M059J (cell line): ENCODE results near the gene CHKA. TPM values are rescaled to one million over a fixed set of nuclear protein-coding genes. Genes with fewer than 3 reads are reported as not detected.
"Not testable (repeated sequence)": the region's sequence is repeated elsewhere in the genome, so short reads cannot be mapped to it uniquely, and the experiment has no call there.

ENCODE experiments used
- DNase-seq: peaks from one replicate; pipeline ENCODE4 v3.0.0-alpha.2; 2012; ENCODE audit warnings: low read depth
- total RNA-seq: library from RNA; depleted of rRNA; stranded (reverse); fragments of >200 nt; shearing (Covaris generic); gene quantifications from 2 replicates; pipeline ENCODE4 v1.2.3, GENCODE V29; 2014

Gene CHKA
- total RNA-seq, 1 experiment from 2014 or later, result 13.7 TPM

DNA sequence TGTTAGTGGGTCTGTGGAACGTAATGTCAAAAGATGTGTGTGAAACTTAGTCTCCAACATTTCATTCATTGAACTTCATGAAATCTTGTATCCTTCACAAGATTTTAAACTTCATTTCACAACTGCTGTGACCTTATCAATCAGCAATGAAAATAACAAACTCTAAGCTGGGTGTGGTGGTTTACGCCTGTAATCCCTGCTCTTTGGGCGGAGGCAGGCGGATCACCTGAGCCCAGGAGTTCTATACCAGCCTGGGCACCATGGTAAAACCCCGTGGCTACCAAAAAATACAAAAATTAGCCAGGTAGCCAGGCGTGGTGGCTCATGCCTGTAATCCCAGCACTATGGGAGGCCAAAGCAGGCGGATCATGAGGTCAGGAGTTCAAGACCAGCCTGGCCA, 5.1 kb downstream of the CHKA start:
- DNase-seq, result no peak

GRCh38 chr11:68115285-68115684, 5.9 kb downstream of the CHKA start:
- no peak for DNase-seq

DNA sequence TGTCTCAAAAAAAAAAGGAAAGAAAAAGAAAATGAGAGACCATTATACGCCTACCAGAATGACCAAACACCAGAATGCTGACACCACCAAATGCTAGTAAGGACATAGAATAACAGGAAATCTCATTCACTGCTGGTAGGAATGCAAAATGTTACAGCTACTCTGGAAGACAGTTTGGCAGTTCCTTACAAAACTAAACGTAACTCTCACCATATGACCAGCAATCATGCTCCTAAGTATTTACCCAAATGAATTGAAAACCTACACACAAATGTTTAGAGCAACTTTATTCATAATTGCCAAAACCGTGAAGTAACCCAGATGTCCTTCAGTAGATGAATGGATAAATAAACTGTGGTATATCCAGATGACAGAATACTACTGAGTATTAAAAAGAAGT, 7.2 kb downstream of the CHKA start:
- no peak for DNase-seq

GRCh38 chr11:68107689-68108088, 13.5 kb downstream of the CHKA start:
- DNase-seq, result no peak

DNA sequence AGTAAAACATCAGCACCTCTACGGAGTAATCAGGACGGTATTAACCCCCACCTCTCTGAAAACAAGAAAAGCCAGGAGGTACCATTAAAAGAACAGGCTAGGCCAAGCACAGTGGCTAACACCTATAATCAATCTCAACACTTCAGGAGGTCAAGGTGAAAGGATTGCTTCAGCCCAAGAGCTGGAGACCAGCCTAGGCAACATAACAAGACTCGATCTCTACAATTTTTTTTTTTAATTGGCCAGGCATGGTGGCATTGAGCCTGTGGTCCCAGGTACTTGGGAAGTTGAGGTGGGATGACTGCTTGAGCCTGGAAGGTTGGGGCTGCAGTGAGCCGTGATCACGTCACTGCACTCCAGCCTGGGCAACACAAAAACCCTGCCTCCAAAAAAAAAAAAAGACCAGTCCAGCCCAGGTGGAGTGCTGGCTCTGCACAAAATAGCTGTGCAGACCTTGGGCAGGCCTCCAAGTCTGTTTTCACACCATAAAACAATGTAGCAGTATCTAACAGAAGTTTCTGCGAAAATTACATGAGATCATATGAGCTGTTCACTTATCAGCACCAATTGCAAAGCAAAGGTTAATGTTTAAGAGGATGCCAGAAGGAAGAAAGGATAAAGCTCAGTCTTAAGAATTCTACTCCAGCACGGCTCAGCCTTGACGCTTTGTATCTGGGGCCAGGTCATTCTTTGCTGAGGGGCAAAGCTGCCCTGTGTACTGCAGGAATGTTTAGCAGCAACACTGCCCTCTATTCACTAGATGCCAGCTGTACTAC, 14.8 kb downstream of the CHKA start:
- DNase-seq, result no peak

DNA sequence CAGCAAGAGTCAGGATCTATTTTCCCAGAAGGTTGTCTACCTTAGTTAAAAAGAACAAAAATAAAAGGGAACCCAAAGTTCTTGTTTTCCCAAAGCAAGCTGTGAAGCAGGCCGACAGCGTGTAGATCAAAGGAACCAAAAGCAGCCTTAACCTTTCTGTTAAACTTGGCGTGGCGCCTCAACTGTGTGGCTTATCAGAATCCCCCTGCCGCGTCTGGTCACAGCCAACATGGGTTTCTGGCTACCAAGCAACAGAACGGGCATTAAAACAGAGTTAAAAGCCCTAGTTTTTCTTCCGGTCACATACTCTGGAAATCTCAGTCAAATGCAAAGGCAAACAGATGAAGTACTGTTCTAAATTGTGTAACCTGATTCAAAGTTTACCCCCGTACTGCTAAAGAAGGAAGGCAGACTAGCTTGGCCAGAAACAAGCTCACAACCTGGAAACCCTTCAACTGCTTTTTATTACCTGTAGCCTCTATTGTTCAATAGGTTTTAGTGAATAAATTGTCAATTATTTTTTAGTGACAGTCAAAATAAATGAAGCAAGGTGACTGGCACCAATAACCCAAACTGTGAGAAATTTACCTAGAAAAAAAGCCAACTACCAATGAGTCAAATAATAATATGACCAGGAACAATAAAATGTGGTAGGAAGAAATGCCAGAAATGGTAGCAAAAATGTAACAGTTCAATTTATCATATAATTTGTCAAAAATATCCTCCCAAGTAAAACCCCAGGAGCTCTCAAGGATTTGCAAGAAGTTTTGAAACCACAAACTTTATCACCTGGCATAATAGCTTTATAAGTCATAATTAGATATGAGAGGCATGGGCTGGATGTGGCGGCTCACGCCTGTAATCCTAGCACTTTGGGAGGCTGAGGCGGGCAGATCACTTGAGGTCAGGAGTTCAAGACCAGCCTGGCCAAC, 21.4 kb downstream of the CHKA start:
- peak; percentile 54 for DNase-seq

GRCh38 chr11:68099057-68099456, 22.1 kb downstream of the CHKA start:
- DNase-seq, result no peak

GRCh38 chr11:68096962-68097361, 24.2 kb downstream of the CHKA start:
- DNase-seq, result no peak

- DNase-seq, result no peak
These were observed 27.6 kb downstream of the CHKA start for GRCh38 chr11:68093565-68093964.

GRCh38 chr11:68092946-68093345, 28.2 kb downstream of the CHKA start:
- DNase-seq, result not testable (repeated sequence)

- no peak for DNase-seq
These were observed 28.8 kb downstream of the CHKA start for GRCh38 chr11:68092411-68092810.

GRCh38 chr11:68090706-68091105, 30.5 kb downstream of the CHKA start:
- no peak for DNase-seq

- no peak for DNase-seq
These were observed 30.9 kb downstream of the CHKA start for GRCh38 chr11:68090287-68090686.

DNA sequence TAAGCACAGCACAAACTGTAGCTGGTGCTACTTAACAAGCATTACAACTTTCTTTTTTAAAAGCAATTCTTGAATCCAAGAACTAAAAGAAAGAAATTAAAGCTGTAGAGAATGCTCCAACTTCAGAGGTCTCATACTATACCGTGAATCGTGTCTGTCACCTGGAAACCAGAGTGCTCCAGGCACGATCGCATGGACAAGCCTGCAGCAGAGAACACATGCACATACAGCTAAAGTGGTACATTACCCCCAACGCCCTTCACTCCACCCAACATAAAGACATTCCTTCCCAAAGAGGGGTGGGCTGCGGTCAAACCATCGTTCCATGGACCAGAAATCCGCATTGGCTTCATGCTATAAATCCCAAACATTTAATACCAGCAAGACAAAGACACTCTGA, 31.5 kb downstream of the CHKA start:
- DNase-seq, result no peak

DNA sequence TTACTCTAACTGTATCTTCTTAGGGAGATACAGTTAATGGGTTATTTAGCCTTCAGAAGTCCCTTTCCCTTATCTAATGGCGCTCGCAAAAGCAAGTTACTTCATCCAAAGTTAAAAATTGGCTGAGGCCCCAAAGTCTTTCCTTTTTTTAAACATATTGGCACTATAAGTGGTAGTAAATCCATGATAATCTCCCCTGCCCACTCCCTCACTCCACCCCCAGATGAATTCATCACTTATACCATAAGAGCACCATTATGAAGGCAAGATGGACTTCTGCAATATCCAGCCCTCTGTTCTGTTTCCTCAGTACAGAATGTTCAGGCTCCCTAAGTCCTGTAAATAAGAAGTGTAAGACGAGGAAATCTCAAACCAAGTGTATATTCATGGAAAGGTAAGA, 37.7 kb downstream of the CHKA start:
- DNase-seq, result no peak

GRCh38 chr11:68082481-68082880, 38.7 kb downstream of the CHKA start:
- DNase-seq, result no peak

GRCh38 chr11:68081691-68082090, 39.5 kb downstream of the CHKA start:
- no peak for DNase-seq

DNA sequence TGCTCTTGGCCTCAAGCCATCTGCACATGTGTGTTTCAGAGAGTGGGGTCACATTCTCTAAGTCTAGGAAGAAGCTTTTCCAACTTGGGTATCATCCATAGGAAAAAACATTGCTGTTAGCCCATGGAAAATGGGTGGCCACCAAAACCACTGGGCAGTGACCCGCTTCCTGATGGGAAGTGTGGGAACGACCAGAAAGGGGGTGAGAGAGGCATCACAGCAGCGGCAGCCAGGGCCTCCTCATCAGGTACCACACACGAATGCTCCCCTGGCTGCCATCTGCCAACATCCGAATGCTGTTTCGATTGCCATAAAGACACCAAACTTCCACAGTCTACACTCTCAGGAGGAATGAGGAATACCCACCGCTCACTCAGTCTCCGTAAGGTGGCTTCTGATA, 40.3 kb downstream of the CHKA start:
- no peak for DNase-seq

- no peak for DNase-seq
These were observed 43.3 kb downstream of the CHKA start for GRCh38 chr11:68077617-68078582.

GRCh38 chr11:68076371-68077042, 44.7 kb downstream of the CHKA start:
- DNase-seq, result no peak
